Right lobe of liver (tissue), 4 donors: ENCODE data around the gene CADM2.

Source experiments
- CTCF ChIP-seq, 4 donors: fragments of 200-600 bp in 3 of 4; fragments of 450-650 bp in 1 of 4; IDR thresholded peaks; one replicate each; pipeline versions ENCODE4 v1.5.1 to v1.8.0; 2016 to 2022; ENCODE audit warnings: antibody characterized with exemption in 4 of 4, mild to moderate bottlenecking in 2 of 4
- POLR2A ChIP-seq: fragments of 450-650 bp; IDR thresholded peaks from one replicate; pipeline ENCODE4 v1.6.1; 2017; ENCODE audit warnings: antibody characterized with exemption, mild to moderate bottlenecking
- donor health status: DM: no; HTN: no; CAD: no.
- donor health status: DM: no; HTN: no; CAD: no.
- donor health status: DM: no; HTN: yes; CAD: no.

GRCh38 chr3:85821130-85821756, 862.5 kb downstream of the CADM2 start:
- peak; percentile 41 to 62 (median 50) for TF ChIP-seq CTCF (IDR thresholded peaks at IDR 0.05)
- TF ChIP-seq POLR2A: no peak
